A172 (cell line): ENCODE data around the gene FAM163B. TPM values are rescaled to one million over a fixed set of nuclear protein-coding genes. Genes with fewer than 3 reads are reported as not detected.

ENCODE experiments used
- DNase-seq: peaks from one replicate; pipeline ENCODE4 v3.0.0-alpha.2; 2015; ENCODE audit warnings: low spot score
- total RNA-seq: library from RNA; depleted of rRNA; stranded (reverse); fragments of >200 nt; shearing (Covaris generic); gene quantifications from 2 replicates; pipeline ENCODE4 v1.2.3, GENCODE V29; 2014; rRNA removed

Gene FAM163B
- total RNA-seq, 1 experiment from 2014 or later, result not detected

GRCh38 chr9:133528876-133529241 is 80.3 kb downstream of the FAM163B start:
- no peak for DNase-seq

- no peak for DNase-seq
These were observed 81.0 kb downstream of the FAM163B start for GRCh38 chr9:133528001-133528875.

DNA sequence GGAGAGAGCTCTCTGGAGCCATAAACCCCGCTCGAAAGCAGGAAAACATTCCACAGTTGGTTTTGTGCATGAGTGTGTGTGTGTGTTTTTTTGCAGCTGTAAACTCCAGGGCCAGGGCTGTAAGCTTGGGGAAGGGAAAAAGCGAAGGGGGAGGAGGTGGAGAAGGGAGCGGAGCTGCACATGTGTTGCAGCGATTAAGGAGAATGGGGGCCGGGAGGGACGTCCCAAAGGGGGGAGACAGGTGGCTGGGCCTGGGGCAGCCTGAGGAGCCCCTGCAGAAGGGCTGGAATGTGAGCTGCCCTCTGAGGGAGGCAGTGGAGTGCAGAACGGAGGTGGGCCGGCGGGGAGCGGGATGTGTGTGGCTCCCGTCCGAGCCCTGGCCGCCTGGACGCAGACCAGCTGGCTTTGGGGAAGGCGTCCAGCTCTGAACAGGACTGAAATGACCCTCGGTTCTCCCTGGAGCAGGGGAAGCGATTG is 81.7 kb downstream of the FAM163B start:
- no peak for DNase-seq

Other genes starting within 250 kb of the FAM163B start
- gene SURF4, start 233.3 kb downstream of the FAM163B start, total RNA-seq, result 391 and 428 TPM in 2 replicates
- gene STKLD1, start 233.0 kb downstream of the FAM163B start, total RNA-seq, result 0.91 and 1.4 TPM in 2 replicates
- 24.8 and 28.3 TPM in 2 replicates for gene REXO4, start 191.4 kb downstream of the FAM163B start, total RNA-seq
- 0.43 and 1.6 TPM in 2 replicates for gene ADAMTS13, start 187.0 kb downstream of the FAM163B start, total RNA-seq
- gene CACFD1, start 149.4 kb downstream of the FAM163B start, total RNA-seq, result 8.8 and 10.8 TPM in 2 replicates
- gene SLC2A6, start 130.3 kb downstream of the FAM163B start, total RNA-seq, result 30.8 and 42.1 TPM in 2 replicates
- gene MYMK, start 84.4 kb downstream of the FAM163B start, total RNA-seq, result not detected in 2 replicates
- 0.12 and 0.16 TPM in 2 replicates for gene ADAMTSL2, start 74.7 kb downstream of the FAM163B start, total RNA-seq
- gene DBH, start 27.0 kb upstream of the FAM163B start, total RNA-seq, result 0.02 TPM in 1 of 2 replicates, not detected in the other
- gene SARDH, start 129.0 kb upstream of the FAM163B start, total RNA-seq, result 30.5 and 31.0 TPM in 2 replicates